Superior temporal gyrus (tissue), 1 donor: ENCODE measurements around the gene SYNGR4.
A peak's percentile ranks its signal among the peaks of the same experiment; 100 is the strongest.

ENCODE experiments used
- DNase-seq: peaks from one replicate; pipeline ENCODE4 v3.0.0-alpha.2; 2016; ENCODE audit errors: extremely low spot score

The SYNGR4 gene

DNA sequence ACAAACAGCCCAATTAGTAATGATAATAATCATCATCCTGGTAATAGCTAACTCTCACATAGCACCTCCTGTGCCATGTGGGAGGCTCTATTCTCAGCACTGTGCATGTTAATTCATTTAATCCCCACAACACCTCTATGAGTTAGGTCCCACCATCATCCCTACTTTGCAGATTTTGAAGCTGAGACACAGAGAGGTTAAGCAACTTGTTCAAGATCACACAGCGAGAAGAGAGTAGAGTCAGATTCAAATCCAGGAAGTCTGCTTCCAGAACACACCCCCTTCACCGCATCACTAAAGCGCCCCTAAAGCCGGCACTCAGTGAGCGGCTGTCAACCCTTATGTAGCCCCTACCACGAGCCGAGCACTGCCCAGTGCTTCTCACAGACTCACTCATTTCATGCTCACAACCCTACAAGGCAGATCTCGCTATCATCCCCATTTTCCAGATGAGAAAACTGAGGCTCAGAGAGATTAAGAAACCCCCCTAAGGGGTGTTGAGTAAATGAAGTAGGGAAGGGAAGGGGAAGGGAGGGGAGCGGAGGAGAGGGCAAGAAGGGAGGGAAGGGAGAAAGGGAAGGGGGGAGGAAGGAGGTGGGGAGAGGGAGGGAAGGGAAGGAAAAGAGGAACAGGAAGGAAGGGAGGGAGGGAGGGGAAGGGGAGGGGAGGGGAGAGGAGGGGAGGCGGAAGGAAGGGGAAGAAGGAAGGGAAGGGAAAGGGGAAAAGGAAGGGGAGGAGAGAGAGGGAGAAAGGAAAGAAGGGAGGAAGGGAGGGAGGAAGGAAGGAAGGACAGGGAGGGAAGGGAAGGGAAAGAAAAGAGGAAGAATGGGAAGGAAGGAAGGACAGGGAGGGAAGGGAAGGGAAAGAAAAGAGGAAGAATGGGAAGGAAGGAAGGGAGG is 22.4 kb upstream of the SYNGR4 start:
- DNase-seq, result no peak

DNA sequence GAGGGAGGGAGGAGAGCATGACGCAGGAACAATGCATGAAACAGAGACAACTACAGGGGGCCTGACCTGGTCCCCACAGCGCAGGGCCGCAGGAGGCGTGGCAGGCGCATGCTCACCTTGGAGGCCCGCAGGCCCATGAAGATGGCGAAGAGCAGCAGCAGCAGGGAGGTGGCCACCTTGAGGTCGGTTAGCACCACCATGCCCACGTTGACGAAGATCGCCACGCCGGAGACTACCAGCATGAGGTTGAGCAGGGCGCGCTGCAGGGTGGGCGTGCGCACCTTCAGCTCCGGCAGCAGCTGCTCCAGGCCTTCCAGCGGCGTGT is 21.8 kb upstream of the SYNGR4 start:
- no peak for DNase-seq

DNA sequence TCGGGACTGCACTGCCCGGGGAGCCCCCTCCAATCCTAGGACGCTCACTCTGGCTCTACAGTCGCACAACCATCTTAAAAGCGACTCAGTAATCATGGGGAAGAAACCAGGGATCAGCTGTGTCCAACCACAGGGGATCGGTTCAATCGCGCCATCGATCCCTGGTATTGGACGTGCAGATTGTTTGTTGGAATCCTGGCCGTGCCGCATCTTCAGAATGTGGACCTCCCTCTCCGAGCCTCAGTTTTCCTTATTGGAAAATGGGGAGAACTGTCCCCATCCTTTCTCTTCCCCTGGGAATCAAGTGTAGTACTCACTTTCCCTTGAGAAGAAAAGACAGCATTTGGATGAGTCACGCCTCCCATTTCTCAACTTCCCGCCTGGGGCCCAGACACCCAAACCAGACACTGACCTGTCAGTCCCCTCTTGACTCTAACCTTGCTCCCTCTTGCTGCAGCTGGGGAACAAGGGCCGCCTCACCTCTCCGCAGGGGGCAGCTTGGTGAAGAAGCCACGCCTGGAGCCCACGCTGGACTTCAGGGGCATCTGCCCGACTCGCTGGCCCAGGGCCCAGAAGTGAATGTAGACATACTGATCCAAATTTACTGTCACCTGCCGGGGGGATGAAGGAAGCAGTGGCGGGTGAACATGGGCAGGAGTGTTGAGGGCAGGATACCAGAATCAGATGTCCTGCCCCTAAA is 21.2 kb upstream of the SYNGR4 start:
- no peak for DNase-seq

- DNase-seq, result no peak
Observed at GRCh38 chr19:48344892-48345291, 19.3 kb upstream of the SYNGR4 start.

DNA sequence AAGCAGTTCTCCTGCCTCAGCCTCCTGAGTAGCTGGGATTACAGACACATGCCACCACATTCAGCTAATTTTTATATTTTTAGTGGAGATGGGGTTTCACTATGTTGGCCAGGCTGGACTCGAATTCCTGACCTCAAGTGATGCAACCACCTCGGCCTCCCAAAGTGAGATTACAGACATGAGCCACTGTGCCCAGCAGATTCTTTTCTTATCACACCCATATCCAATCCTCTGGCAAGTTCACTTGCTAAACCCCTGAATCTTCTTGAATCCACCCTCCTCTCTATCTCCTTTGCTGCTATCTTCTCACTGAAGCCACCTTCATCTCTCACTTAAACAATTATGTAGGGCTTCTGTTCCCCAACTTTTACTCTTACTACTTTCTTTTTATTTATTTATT is 18.0 kb upstream of the SYNGR4 start:
- DNase-seq, result no peak

DNA sequence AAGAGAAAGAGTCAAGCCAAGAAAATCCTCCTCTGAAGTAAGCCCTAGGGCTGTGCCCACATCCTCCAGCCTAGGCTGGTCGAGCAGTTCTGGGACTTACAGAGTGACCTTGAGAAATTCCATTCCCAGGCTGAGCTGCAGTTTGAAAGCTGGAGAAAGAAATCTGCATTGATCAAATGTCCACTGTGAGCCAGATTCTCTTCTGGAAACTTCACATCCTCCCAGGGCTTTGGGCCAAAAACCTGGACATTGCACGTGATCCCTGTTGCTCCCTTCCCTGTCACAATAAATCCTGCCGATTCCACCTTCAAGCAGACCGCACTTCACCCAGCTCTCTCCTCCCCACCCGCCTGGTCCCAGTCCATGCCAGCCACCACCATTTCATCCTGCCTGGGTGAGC is 16.1 kb upstream of the SYNGR4 start:
- DNase-seq, result no peak

GRCh38 chr19:48348737-48349136 is 15.4 kb upstream of the SYNGR4 start:
- DNase-seq, result no peak

GRCh38 chr19:48350856-48351255 is 13.3 kb upstream of the SYNGR4 start:
- DNase-seq, result no peak

- DNase-seq, result peak; percentile 19
Observed at GRCh38 chr19:48351341-48351752, 12.8 kb upstream of the SYNGR4 start.

GRCh38 chr19:48353677-48354076 is 10.5 kb upstream of the SYNGR4 start:
- DNase-seq, result no peak

DNA sequence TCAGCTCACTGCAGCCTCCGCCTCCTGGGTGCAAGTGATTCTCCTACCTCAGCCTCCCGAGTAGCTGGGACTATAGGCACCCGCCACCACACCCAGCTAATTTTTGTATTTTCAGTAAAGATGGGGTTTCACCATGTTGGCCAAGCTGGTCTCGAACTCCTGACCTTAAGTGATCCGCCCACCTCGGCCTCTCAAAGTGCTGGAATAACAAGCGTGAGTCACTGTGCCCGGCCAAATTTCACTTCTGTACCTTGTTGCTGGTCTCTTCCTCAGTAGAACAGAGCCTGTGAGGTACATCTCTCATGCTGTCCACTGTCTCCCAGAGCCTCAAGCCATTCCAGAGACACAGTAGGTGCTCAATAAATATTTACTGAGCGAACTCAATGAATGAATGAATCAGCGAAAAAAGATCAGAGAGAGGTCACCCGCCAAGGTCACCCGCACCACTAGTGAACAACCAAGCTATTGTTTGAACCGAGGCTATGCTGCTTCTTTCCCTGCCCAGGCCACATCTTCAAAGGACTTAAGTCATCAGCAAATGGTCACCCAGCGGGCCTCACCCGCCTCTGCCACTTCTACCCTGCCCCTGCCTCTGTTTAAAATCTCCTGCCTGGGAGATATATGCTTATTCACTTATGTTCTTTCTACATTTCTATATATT is 9.7 kb upstream of the SYNGR4 start:
- DNase-seq, result no peak

DNA sequence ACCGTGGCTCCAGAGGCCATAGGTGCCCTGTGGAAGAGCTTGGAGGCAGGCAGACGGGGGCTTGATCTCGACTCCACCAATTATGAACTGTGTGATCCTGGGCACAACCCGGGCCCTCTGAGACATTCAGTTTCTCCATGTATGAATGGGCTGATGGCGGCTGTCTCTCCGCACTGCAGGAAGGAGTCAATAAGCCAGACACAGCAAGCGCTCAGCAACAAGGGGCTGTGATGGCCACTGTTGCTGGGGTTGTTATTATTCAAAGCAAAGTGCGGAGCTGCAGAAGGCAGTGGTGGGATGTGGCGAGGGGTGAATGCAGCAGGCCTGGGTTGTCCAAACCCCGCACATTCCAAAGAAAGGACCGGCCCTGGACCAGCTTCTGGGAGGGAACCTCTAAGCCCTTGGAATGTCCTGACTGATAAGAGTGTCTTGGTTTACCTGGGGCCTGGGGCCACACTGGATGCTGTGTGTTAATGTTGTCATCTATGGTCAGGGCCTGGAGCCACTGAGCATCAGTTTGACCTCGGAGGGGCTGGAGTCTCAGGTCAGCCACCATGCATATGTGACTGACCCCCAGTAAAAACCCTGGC is 8.7 kb upstream of the SYNGR4 start:
- no peak for DNase-seq

DNA sequence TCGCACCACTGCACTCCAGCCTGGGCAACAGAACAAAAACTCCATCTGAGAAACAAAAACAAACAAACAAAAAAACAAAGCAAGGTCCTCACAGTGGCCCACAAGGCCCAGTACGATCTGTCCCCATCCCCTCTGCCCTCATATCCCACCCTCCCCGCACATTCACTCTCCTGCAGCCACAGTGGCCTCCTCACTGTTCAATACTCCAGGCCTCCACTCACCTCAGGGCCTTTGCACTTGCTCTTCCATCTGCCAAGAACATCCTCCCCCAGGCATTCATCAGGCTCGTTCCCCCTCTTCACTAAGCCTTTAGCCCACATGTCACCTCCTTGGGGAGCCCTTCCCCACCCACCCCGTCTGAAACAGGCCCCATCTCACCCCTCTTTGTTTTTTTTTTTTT is 5.0 kb upstream of the SYNGR4 start:
- no peak for DNase-seq

DNA sequence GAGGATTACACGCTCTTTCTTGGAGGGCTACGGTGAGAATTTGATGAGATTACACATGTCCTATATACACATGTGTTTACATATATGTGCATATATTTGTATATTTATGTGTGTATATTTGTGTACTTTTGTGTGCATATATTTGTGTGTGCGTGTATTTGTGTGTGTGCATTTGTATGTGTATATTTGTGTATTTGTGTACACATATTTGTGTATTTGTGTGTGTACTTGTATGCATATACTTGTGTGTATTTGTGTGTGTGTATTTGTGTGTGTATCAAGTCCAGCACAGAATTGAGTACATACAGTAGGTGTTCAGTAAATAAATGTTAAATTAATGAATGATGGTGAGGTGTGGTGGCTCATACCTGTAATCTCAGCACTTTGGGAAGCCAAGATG is 2.3 kb upstream of the SYNGR4 start:
- DNase-seq, result no peak

DNA sequence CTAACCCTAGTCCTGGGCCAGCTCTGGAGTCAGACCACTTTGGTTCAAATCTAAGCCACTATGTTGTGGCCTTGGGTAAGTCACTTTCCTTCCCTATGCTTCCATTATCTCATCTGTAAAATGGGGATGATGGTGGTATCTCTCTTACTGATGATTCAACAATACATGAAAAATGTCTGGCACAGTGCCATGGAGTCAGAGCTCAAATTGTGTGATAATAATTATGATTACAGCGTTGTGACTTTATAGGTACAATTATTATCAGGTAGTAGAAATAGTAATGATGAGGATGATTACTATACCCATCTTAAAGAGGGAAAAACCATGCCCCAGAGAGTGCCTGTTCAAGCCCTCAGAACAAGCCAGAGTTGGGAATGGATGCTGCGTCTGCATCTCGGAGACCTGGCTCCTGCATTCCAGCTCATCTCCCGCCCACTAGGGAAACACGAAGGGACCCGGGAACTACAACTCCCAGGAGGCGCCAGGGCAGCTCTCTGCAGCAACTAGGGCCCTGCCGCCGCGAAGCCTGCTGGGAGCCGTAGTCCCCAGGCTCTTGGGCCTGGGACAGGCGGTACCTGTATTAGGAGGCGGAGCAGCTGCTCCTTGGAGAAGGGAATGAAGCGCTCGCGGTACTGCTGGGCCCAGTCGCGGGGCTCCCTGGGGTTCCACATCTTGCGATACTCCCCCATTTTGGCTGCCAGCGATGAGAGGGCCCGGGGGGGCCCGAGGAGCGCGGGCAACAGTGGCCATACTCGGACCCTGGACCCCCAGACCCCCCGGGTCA is 1.3 kb upstream of the SYNGR4 start:
- DNase-seq, result peak; percentile 96

DNA sequence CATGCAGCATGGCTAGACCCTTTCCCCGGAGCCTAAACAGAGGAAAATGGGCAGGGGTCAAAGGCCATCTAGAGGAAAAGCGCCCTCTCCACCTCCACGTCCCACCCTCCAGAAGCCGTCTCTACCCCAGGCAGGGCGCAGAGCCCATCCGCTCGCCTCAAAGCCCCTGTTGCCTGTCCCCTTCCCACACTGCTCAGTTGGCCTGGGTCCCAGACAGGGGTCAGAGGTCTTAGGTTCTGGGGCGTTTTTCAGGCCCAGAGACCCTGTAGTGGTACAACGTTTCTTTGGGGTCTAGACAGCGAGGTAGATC is 712 bp upstream of the SYNGR4 start:
- DNase-seq, result no peak

- DNase-seq, result no peak
Observed at GRCh38 chr19:48364598-48365348, 606 bp downstream of the SYNGR4 start.

GRCh38 chr19:48365602-48366001 is 1.4 kb downstream of the SYNGR4 start:
- no peak for DNase-seq

DNA sequence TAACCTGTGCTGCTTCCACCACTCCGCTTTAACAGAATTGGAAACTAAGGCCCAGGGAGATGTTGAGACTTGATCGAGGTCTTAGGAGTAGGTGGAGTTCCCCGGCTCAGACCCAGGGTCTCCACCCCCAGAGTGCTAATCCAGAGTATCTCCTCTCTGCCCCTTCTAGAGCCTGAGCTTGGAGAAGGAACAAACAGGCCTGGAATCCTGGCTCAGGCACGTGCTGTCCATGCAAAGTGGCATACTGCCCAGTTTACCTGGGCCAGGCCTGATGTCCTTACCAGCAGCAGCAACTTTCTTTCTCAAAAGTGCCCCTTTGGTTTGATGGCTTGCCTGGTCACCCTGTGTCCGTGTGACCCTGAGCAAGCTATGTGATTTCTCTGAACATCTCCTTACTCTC is 3.7 kb downstream of the SYNGR4 start:
- no peak for DNase-seq

DNA sequence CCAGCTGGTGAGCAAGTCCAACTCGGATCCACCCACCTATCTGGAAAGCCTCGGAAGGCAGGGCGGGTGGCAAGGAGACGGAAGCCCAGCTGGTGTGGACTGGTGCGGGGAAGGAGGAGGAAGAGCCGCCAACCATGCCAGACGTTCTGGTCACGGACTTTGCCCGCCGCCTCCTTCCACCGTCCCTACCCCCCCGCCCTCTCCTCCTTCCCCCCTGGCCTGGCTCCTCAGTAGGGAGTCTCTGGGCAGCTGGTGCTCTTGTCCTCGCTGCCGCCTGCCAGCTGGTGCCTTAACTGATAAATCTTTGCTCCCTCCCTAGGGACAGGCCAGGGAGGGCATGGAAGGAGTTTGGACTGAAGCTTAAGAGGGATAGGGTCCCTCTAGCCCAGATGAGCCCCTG is 4.8 kb downstream of the SYNGR4 start:
- DNase-seq, result no peak

- DNase-seq, result no peak
Observed at GRCh38 chr19:48370955-48371354, 6.8 kb downstream of the SYNGR4 start.
